Hepatocyte (in vitro differentiated cells): Measurements from ENCODE around the gene NETO1.

Experiments used
- EZH2phosphoT487 ChIP-seq: fragments of 200-600 bp; sonication (generic); IDR thresholded peaks from one replicate; pipeline ENCODE4 v1.6.1; 2018; ENCODE audit warnings: antibody characterized with exemption, mild to moderate bottlenecking, low read depth, moderate library complexity; ENCODE audit not compliant: unreplicated experiment, severe bottlenecking
- TF ChIP-seq, protein P1 (sequence below): fragments of 200-600 bp; sonication (generic); IDR thresholded peaks from 2 replicates; pipeline ENCODE4 v1.5.1; 2016; ENCODE audit warnings: antibody characterized with exemption, mild to moderate bottlenecking; ENCODE audit not compliant: poor library complexity

DNA sequence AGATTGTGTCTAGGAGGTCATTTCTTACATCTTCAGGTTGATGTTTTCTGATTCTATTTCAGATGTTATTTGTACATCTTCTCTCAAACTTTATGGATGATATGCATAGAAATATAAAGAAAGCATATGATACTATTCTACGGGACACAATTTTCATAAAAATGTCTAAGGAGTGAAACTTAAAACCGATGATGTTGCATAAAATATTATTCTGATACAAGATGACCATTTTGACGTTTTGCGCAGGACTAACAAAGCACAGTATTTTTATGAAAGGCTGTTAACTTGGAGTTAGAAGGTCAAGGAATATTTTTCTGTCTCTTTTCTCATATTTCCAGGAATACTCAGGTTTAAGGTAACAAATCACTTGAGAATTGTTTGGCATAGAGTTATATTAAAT lies 8.7 kb downstream of the NETO1 start:
- TF ChIP-seq, protein P1, sequence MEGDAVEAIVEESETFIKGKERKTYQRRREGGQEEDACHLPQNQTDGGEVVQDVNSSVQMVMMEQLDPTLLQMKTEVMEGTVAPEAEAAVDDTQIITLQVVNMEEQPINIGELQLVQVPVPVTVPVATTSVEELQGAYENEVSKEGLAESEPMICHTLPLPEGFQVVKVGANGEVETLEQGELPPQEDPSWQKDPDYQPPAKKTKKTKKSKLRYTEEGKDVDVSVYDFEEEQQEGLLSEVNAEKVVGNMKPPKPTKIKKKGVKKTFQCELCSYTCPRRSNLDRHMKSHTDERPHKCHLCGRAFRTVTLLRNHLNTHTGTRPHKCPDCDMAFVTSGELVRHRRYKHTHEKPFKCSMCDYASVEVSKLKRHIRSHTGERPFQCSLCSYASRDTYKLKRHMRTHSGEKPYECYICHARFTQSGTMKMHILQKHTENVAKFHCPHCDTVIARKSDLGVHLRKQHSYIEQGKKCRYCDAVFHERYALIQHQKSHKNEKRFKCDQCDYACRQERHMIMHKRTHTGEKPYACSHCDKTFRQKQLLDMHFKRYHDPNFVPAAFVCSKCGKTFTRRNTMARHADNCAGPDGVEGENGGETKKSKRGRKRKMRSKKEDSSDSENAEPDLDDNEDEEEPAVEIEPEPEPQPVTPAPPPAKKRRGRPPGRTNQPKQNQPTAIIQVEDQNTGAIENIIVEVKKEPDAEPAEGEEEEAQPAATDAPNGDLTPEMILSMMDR, result no peak
- TF ChIP-seq EZH2phosphoT487, result no peak
